WTC11 (cell line): Measurements from ENCODE around the gene RMND5B. TPM values are rescaled to one million over a fixed set of nuclear protein-coding genes. Genes with fewer than 3 reads are reported as not detected.

Source experiments
- ATAC-seq: fragments of 200-7000 bp; cut with Tn5 transposase; 2 replicates; pipeline ENCODE4 v1.10.0; 2021; ENCODE audit warnings: mild to moderate bottlenecking, moderate library complexity
- CTCF ChIA-PET: fragments of 300-600 bp; sonication (Branson Sonifier 250); formaldehyde crosslinking; loops from one replicate; lab custom pipeline; 2021; ENCODE audit warnings: antibody characterized with exemption; lab: Charles Lee
- POLR2A ChIA-PET: fragments of 350-600 bp; sonication (Branson Sonifier 250); formaldehyde crosslinking; loops from one replicate; lab custom pipeline; 2021; ENCODE audit warnings: antibody characterized with exemption; lab: Charles Lee
- DNase-seq: peaks from one replicate; pipeline ENCODE4 v3.0.0; 2021; ENCODE audit warnings: low spot score
- H3K27ac Mint-ChIP-seq: 2 replicates; pipeline ENCODE4 v1.8.0; 2021; ENCODE audit warnings: mixed read lengths
- H3K27me3 Mint-ChIP-seq: 2 replicates; pipeline ENCODE4 v1.8.0; 2021; ENCODE audit warnings: low read depth, mild to moderate bottlenecking, moderate library complexity, mixed read lengths
- H3K36me3 Mint-ChIP-seq: 2 replicates; pipeline ENCODE4 v1.8.0; 2021; ENCODE audit warnings: mixed read lengths
- H3K4me1 Mint-ChIP-seq: 2 replicates; pipeline ENCODE4 v1.8.0; 2022; ENCODE audit warnings: mixed read lengths
- H3K4me3 Mint-ChIP-seq: 2 replicates; pipeline ENCODE4 v1.8.0; 2021; ENCODE audit warnings: mild to moderate bottlenecking, moderate library complexity, mixed read lengths
- H3K9me3 Mint-ChIP-seq: 2 replicates; pipeline ENCODE4 v1.8.0; 2021; ENCODE audit warnings: mixed read lengths
- EMX1 ChIP-seq: fragments of 250-450 bp; sonication (Bioruptor Pico); IDR thresholded peaks from 2 replicates; pipeline ENCODE4 v1.8.0; 2021; ENCODE audit warnings: mild to moderate bottlenecking
- PRRX2 ChIP-seq: fragments of 250-450 bp; sonication (Bioruptor Pico); IDR thresholded peaks from 2 replicates; pipeline ENCODE4 v1.8.0; 2021; ENCODE audit warnings: mild to moderate bottlenecking
- RELA ChIP-seq: sonication (generic); formaldehyde crosslinking; IDR thresholded peaks from 2 replicates; pipeline ENCODE4 v1.8.1; 2022; ENCODE audit warnings: missing genetic modification reagents, mild to moderate bottlenecking, borderline replicate concordance
- SMAD4 ChIP-seq: sonication (generic); formaldehyde crosslinking; IDR thresholded peaks from 2 replicates; pipeline ENCODE4 v1.8.0; 2022; ENCODE audit warnings: mild to moderate bottlenecking, missing genetic modification reagents
- TEAD4 ChIP-seq: sonication (generic); formaldehyde crosslinking; IDR thresholded peaks from 2 replicates; pipeline ENCODE4 v1.8.0; 2022; ENCODE audit warnings: mild to moderate bottlenecking, missing genetic modification reagents
- ZNF121 ChIP-seq: sonication (generic); formaldehyde crosslinking; IDR thresholded peaks from 2 replicates; pipeline ENCODE4 v1.8.0; 2023; ENCODE audit warnings: missing genetic modification reagents
- ZNF138 ChIP-seq: sonication (generic); formaldehyde crosslinking; conservative IDR thresholded peaks from 2 replicates; pipeline ENCODE4 v1.8.1; 2022; ENCODE audit warnings: mild to moderate bottlenecking, moderate library complexity, missing genetic modification reagents
- ZNF263 ChIP-seq: sonication (generic); formaldehyde crosslinking; IDR thresholded peaks from 2 replicates; pipeline ENCODE4 v1.8.1; 2022; ENCODE audit warnings: low read depth, mild to moderate bottlenecking, moderate library complexity, missing genetic modification reagents
- total RNA-seq: library from RNA; stranded (reverse); gene quantifications from 3 replicates; pipeline ENCODE4 v1.2.3, GENCODE V29; 2021
- TF ChIP-seq, protein P1 (sequence below): sonication (generic); formaldehyde crosslinking; IDR thresholded peaks from 2 replicates; pipeline ENCODE4 v1.8.1; 2022; ENCODE audit warnings: missing genetic modification reagents, borderline replicate concordance
- TF ChIP-seq, protein P2 (sequence below): fragments of 250-450 bp; sonication (Bioruptor Pico); conservative IDR thresholded peaks from 2 replicates; pipeline ENCODE4 v1.9.0; 2021; ENCODE audit warnings: mild to moderate bottlenecking
- TF ChIP-seq, protein P3 (sequence below): fragments of 250-450 bp; sonication (Bioruptor Pico); IDR thresholded peaks from 2 replicates; pipeline ENCODE4 v1.9.0; 2021; ENCODE audit warnings: moderate library complexity, mild to moderate bottlenecking, inconsistent platforms, borderline replicate concordance
- TF ChIP-seq, protein P4 (sequence below): sonication (generic); formaldehyde crosslinking; IDR thresholded peaks from 2 replicates; pipeline ENCODE4 v1.8.1; 2023; ENCODE audit warnings: mild to moderate bottlenecking, missing genetic modification reagents, borderline replicate concordance
- TF ChIP-seq, protein P5 (sequence below): sonication (generic); formaldehyde crosslinking; IDR thresholded peaks from 2 replicates; pipeline ENCODE4 v1.8.1; 2022; ENCODE audit warnings: mild to moderate bottlenecking, missing genetic modification reagents, moderate library complexity, borderline replicate concordance
- TF ChIP-seq, protein P6 (sequence below): fragments of 250-450 bp; sonication (Bioruptor Pico); IDR thresholded peaks from 2 replicates; pipeline ENCODE4 v1.9.0; 2021; ENCODE audit warnings: mild to moderate bottlenecking
- TF ChIP-seq, protein P7 (sequence below): fragments of 200-600 bp; IDR thresholded peaks from 2 replicates; pipeline ENCODE4 v1.8.0; 2022; ENCODE audit warnings: antibody characterized with exemption

Gene RMND5B
- total RNA-seq, 1 experiment from 2014 or later = 93.3 TPM

DNA sequence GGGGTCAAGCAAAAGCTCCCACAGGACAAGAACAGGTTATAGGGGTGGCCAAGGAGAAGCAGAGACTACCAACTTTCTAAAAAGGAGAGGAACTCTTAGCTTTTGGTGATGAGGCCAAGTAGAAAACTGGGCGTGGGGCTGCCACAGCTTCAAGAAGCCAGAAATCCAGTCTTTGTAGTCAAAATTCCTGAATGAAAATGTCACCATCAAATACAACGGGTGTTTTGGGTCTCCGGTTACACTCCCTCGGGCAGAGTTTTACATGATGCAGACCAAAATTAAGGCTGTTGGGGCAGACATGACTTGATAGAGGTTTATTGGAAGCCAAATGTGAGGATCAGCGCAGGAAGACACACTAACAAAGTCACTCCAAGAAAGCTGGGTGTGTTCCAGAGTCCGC, 46.9 kb upstream of the RMND5B start:
- H3K4me3 Mint-ChIP-seq = no peak overlapping the region
- H3K36me3 Mint-ChIP-seq = no peaks in the 10 kb centered on the region
- POLR2A ChIA-PET = no interaction called here
- H3K9me3 Mint-ChIP-seq = no peaks in the 10 kb centered on the region
- DNase-seq (no peak), ATAC-seq (no peak)
- no peak overlapping the region for H3K27ac Mint-ChIP-seq
- TF ChIP-seq, protein P1, sequence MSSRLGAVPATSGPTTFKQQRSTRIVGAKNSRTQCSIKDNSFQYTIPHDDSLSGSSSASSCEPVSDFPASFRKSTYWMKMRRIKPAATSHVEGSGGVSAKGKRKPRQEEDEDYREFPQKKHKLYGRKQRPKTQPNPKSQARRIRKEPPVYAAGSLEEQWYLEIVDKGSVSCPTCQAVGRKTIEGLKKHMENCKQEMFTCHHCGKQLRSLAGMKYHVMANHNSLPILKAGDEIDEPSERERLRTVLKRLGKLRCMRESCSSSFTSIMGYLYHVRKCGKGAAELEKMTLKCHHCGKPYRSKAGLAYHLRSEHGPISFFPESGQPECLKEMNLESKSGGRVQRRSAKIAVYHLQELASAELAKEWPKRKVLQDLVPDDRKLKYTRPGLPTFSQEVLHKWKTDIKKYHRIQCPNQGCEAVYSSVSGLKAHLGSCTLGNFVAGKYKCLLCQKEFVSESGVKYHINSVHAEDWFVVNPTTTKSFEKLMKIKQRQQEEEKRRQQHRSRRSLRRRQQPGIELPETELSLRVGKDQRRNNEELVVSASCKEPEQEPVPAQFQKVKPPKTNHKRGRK = no peak
- no peak for TF ChIP-seq SMAD4
- TF ChIP-seq EMX1 = no peak
- no peak for TF ChIP-seq PRRX2 (CRISPR knock-in tag)
- TF ChIP-seq, protein P2, sequence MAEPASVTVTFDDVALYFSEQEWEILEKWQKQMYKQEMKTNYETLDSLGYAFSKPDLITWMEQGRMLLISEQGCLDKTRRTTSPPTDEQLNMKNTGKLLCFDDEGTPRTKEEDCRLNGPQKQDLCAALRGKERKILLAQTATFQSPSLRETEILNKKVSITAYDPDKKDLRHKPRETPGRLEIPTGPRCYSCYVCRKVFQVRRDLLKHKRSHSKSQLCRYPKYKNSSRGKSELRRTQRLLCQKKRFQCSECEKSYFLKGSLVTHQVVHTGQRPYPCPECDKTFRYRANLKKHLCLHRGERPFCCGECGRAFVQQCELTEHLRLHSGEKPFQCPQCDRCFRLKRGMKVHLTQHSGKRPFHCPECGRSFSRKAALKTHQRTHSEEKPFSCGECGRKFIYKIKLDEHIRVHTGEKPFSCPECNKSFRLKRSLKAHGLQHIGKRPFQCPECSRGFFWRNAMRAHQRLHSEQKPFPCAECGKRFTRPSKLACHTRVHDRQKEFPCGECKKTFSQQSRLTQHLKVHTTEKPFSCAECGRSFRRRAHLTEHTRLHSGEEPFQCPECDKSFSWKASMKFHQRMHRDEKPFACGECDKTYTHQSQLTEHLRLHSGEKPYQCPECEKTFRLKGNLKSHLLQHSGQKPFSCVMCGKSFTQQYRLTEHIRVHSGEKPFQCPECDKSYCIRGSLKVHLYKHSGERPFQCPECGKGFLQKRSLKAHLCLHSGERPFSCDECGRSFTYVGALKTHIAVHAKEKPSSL (CRISPR knock-in tag) = no peak
- TF ChIP-seq, protein P3, sequence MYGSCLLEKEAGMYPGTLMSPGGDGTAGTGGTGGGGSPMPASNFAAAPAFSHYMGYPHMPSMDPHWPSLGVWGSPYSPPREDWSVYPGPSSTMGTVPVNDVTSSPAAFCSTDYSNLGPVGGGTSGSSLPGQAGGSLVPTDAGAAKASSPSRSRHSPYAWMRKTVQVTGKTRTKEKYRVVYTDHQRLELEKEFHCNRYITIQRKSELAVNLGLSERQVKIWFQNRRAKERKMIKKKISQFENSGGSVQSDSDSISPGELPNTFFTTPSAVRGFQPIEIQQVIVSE (CRISPR knock-in tag) = no peak
- no peak for TF ChIP-seq TEAD4 (CRISPR knock-in tag)
- no peak for TF ChIP-seq ZNF138
- TF ChIP-seq ZNF263 (CRISPR knock-in tag) = no peak
- TF ChIP-seq, protein P4, sequence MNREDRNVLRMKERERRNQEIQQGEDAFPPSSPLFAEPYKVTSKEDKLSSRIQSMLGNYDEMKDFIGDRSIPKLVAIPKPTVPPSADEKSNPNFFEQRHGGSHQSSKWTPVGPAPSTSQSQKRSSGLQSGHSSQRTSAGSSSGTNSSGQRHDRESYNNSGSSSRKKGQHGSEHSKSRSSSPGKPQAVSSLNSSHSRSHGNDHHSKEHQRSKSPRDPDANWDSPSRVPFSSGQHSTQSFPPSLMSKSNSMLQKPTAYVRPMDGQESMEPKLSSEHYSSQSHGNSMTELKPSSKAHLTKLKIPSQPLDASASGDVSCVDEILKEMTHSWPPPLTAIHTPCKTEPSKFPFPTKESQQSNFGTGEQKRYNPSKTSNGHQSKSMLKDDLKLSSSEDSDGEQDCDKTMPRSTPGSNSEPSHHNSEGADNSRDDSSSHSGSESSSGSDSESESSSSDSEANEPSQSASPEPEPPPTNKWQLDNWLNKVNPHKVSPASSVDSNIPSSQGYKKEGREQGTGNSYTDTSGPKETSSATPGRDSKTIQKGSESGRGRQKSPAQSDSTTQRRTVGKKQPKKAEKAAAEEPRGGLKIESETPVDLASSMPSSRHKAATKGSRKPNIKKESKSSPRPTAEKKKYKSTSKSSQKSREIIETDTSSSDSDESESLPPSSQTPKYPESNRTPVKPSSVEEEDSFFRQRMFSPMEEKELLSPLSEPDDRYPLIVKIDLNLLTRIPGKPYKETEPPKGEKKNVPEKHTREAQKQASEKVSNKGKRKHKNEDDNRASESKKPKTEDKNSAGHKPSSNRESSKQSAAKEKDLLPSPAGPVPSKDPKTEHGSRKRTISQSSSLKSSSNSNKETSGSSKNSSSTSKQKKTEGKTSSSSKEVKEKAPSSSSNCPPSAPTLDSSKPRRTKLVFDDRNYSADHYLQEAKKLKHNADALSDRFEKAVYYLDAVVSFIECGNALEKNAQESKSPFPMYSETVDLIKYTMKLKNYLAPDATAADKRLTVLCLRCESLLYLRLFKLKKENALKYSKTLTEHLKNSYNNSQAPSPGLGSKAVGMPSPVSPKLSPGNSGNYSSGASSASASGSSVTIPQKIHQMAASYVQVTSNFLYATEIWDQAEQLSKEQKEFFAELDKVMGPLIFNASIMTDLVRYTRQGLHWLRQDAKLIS (CRISPR knock-in tag) = no peak
- no peaks in the 10 kb centered on the region for H3K27me3 Mint-ChIP-seq
- CTCF ChIA-PET = interaction anchor here (1.2 to 1.9 kb wide), 5 partner anchors 8 to 62 kb away, joined by 3 to 9 read pairs (median 8); no protein-coding TSS in a partner anchor
- H3K4me1 Mint-ChIP-seq = peaks cover 32% of the 10 kb centered on the region

DNA sequence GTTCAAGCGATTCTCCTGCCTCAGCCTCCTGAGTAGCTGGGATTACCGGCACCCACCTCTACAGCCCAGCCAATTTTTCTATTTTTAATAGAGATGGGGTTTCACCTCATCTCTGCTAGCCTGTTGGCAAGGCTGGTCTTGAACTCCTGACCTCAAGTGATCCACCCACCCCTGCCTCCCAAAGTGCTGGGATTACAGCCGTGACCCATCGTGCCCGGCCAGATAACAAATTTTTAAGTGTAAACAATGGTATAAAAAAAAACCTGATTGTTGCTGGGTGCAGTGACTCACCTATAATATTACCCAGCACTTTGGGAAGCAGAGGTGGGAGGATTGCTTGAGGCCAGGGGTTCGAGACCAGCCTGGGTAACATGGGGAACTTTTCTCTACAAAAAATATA, 45.5 kb upstream of the RMND5B start:
- Mint-ChIP-seq H3K27me3 (no peaks in the 10 kb centered on the region), H3K4me3 (no peak overlapping the region), H3K9me3 (no peaks in the 10 kb centered on the region), H3K27ac (no peak overlapping the region), H3K4me1 (peaks cover 32% of the 10 kb centered on the region), H3K36me3 (no peaks in the 10 kb centered on the region)
- DNase-seq (no peak), ATAC-seq (no peak)
- TF ChIP-seq, protein P5, sequence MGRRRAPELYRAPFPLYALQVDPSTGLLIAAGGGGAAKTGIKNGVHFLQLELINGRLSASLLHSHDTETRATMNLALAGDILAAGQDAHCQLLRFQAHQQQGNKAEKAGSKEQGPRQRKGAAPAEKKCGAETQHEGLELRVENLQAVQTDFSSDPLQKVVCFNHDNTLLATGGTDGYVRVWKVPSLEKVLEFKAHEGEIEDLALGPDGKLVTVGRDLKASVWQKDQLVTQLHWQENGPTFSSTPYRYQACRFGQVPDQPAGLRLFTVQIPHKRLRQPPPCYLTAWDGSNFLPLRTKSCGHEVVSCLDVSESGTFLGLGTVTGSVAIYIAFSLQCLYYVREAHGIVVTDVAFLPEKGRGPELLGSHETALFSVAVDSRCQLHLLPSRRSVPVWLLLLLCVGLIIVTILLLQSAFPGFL (CRISPR knock-in tag) = no peak
- TF ChIP-seq, protein P6, sequence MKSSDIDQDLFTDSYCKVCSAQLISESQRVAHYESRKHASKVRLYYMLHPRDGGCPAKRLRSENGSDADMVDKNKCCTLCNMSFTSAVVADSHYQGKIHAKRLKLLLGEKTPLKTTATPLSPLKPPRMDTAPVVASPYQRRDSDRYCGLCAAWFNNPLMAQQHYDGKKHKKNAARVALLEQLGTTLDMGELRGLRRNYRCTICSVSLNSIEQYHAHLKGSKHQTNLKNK (CRISPR knock-in tag) = no peak
- no peak for TF ChIP-seq ZNF121 (CRISPR knock-in tag)
- TF ChIP-seq, protein P7, sequence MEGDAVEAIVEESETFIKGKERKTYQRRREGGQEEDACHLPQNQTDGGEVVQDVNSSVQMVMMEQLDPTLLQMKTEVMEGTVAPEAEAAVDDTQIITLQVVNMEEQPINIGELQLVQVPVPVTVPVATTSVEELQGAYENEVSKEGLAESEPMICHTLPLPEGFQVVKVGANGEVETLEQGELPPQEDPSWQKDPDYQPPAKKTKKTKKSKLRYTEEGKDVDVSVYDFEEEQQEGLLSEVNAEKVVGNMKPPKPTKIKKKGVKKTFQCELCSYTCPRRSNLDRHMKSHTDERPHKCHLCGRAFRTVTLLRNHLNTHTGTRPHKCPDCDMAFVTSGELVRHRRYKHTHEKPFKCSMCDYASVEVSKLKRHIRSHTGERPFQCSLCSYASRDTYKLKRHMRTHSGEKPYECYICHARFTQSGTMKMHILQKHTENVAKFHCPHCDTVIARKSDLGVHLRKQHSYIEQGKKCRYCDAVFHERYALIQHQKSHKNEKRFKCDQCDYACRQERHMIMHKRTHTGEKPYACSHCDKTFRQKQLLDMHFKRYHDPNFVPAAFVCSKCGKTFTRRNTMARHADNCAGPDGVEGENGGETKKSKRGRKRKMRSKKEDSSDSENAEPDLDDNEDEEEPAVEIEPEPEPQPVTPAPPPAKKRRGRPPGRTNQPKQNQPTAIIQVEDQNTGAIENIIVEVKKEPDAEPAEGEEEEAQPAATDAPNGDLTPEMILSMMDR = no peak
- no peak for TF ChIP-seq PRRX2 (CRISPR knock-in tag)
- no peak for TF ChIP-seq RELA (CRISPR knock-in tag)
- ChIA-PET CTCF (interaction anchor here (1.0 to 1.9 kb wide), 3 partner anchors 10 to 35 kb away, joined by 5 to 9 read pairs (median 8); no protein-coding TSS in a partner anchor), POLR2A (interaction anchor here (0.6 kb wide), 1 partner anchor 579 kb away, joined by 3 read pairs; no protein-coding TSS in a partner anchor)
